HUES64 (cell line): ENCODE data around the gene GATA1.

Experiments
- H3K27ac ChIP-seq: 2 replicates; pipeline ENCODE4 v1.7.0; 2013; ENCODE audit warnings: low read depth, low read length, inconsistent platforms
- H3K27me3 ChIP-seq: 2 replicates; pipeline ENCODE4 v1.6.1; 2013; ENCODE audit warnings: mild to moderate bottlenecking, low read length; ENCODE audit not compliant: insufficient read depth
- H3K36me3 ChIP-seq: 2 replicates; pipeline ENCODE4 v1.6.1; 2013; ENCODE audit warnings: mild to moderate bottlenecking, low read length; ENCODE audit not compliant: insufficient read depth
- H3K4me1 ChIP-seq: 2 replicates; pipeline ENCODE4 v1.6.1; 2013; ENCODE audit warnings: mild to moderate bottlenecking, low read length, moderate library complexity; ENCODE audit not compliant: insufficient read depth
- H3K4me3 ChIP-seq: 2 replicates; pipeline ENCODE4 v1.5.1; 2013; ENCODE audit warnings: mild to moderate bottlenecking, low read length, moderate library complexity
- H3K9ac ChIP-seq: 2 replicates; pipeline ENCODE4 v1.6.1; 2013; ENCODE audit warnings: mild to moderate bottlenecking, low read depth, low read length
- H3K9me3 ChIP-seq: 2 replicates; pipeline ENCODE4 v1.6.1; 2013; ENCODE audit warnings: low read depth, low read length; ENCODE audit not compliant: insufficient read depth
- WGBS: fragments of 150-250, 120-280 bp; methylation state at CpG from one replicate; pipeline ENCODE4 v1.1.7; 2013; ENCODE audit warnings: missing lambda C conversion rate; 5-methylcytosine and 5-hydroxymethylcytosine counted together

GATA1 gene

DNA sequence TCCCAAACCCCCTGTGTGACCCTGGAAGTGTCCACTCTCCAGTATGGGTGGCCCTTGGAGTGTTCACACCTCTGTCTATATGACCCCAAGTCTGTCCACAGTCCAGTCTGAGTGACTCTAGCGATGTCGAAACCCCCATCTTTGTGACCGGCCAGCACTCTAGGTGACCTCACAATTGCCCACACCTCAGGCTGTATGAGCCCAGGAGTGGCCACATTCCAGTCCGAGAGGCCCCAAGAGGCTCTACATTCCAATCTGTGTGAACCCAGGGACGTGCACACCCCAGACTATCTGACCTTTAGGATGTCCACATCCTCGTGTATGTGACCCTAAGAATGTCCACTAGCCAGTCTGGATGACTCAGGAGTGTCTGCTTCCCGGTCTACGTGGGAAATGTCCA, 32.2 kb upstream of the GATA1 start:
- Histone ChIP-seq H3K36me3 (no peaks in the 10 kb centered on the region), H3K4me3 (no peak overlapping the region), H3K4me1 (no peaks in the 10 kb centered on the region), H3K27ac (no peak overlapping the region), H3K27me3 (no peaks in the 10 kb centered on the region), H3K9me3 (no peaks in the 10 kb centered on the region), H3K9ac (no peak overlapping the region)
- WGBS = 86% methylated on average over 8 of the region's 8 CpGs

GRCh38 chrX:48761674-48762471, 24.5 kb upstream of the GATA1 start, which contains the start of gene GLOD5:
TSS of gene GLOD5 (plus strand) at chrX:48761747. CDS start at chrX:48761791, 44 bp downstream.
- Histone ChIP-seq H3K36me3 (no peaks in the 10 kb centered on the region), H3K9me3 (no peaks in the 10 kb centered on the region), H3K4me1 (no peaks in the 10 kb centered on the region), H3K4me3 (no peak within 1 kb of the TSS), H3K27ac (no peak within 1 kb of the TSS), H3K9ac (no peak within 1 kb of the TSS), H3K27me3 (no peaks in the 10 kb centered on the region)
- WGBS = 64% methylated on average over 12 of the region's 12 CpGs

- 87% methylated on average over 5 of the region's 6 CpGs for WGBS
- Histone ChIP-seq H3K9ac (no peak overlapping the region), H3K36me3 (no peaks in the 10 kb centered on the region), H3K4me1 (no peaks in the 10 kb centered on the region), H3K27me3 (no peaks in the 10 kb centered on the region), H3K9me3 (no peaks in the 10 kb centered on the region), H3K4me3 (no peak overlapping the region), H3K27ac (no peak overlapping the region)
These were observed 17.2 kb upstream of the GATA1 start for GRCh38 chrX:48769230-48769629.

DNA sequence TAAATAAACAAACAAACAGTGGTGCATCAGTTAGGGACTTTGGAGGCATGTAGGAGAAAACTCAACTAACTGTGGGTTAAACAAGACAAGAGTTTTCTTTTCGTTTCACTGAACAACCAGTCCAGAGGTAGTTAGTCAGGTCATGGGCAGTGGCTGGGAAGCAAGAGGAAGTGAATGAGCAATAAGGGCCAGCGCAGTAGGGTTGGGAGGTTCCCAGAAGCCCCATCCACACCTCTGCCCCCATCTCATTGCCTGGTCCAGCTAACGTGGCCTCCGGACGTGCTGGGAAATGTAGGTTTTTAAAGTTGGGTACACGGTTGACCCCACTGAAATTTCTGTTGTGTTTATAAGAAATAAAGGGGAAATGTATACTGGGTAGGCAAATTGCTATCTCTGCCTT, 16.1 kb upstream of the GATA1 start:
- H3K9ac ChIP-seq = no peak overlapping the region
- H3K9me3 ChIP-seq = no peaks in the 10 kb centered on the region
- H3K4me3 ChIP-seq = no peak overlapping the region
- H3K27me3 ChIP-seq = no peaks in the 10 kb centered on the region
- H3K36me3 ChIP-seq = no peaks in the 10 kb centered on the region
- WGBS = 92% methylated on average over 5 of the region's 6 CpGs
- no peaks in the 10 kb centered on the region for H3K4me1 ChIP-seq
- no peak overlapping the region for H3K27ac ChIP-seq

- Histone ChIP-seq H3K4me1 (no peaks in the 10 kb centered on the region), H3K9me3 (no peaks in the 10 kb centered on the region), H3K27ac (no peak overlapping the region), H3K9ac (no peak overlapping the region), H3K4me3 (no peak overlapping the region), H3K27me3 (no peaks in the 10 kb centered on the region), H3K36me3 (no peaks in the 10 kb centered on the region)
- WGBS = 98% methylated on average over 5 of the region's 6 CpGs
These were observed 13.8 kb upstream of the GATA1 start for GRCh38 chrX:48772602-48773001.

DNA sequence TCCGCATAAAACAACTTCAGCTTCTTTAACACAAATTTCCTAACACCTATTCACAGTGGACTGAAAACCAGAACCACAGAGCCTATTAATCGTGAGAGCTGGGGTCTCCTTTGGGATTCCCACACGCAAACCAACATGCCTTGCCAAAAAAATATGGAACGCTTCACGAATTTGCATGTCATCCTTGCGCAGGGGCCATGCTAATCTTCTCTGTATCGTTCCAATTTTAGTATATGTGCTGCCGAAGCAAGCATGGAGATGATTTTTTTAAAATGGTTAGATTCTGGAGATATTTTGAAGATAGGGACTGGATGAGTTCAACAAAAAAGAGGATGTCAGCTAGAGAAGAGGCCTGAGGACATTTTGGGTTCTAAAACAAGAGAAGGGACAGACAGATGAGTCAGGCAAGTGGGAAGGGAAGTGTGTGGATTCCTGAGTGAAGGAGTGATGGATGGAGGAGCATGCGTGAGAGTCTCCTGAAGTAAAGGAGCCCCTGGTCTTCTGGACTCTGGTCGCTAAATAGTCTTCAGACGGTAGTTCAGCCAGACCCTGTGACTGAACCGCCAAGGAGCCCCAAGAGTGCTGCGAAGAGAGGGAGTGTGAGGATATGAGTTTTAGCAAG, 9.5 kb upstream of the GATA1 start:
- H3K36me3 ChIP-seq = no peaks in the 10 kb centered on the region
- no peaks in the 10 kb centered on the region for H3K4me1 ChIP-seq
- no peaks in the 10 kb centered on the region for H3K9me3 ChIP-seq
- no peak overlapping the region for H3K27ac ChIP-seq
- H3K4me3 ChIP-seq = no peak overlapping the region
- H3K9ac ChIP-seq = no peak overlapping the region
- WGBS = 92% methylated on average over 13 of the region's 13 CpGs
- H3K27me3 ChIP-seq = no peaks in the 10 kb centered on the region

- no peaks in the 10 kb centered on the region for H3K27me3 ChIP-seq
- WGBS = 82% methylated on average over 7 of the region's 7 CpGs
- no peak overlapping the region for H3K9ac ChIP-seq
- H3K4me3 ChIP-seq = no peak overlapping the region
- H3K9me3 ChIP-seq = no peaks in the 10 kb centered on the region
- no peaks in the 10 kb centered on the region for H3K36me3 ChIP-seq
- no peak overlapping the region for H3K27ac ChIP-seq
- H3K4me1 ChIP-seq = no peaks in the 10 kb centered on the region
These were observed 7.0 kb upstream of the GATA1 start for GRCh38 chrX:48779399-48779798.

- 83% methylated on average over 5 of the region's 6 CpGs for WGBS
- H3K4me3 ChIP-seq = no peak overlapping the region
- H3K9ac ChIP-seq = no peak overlapping the region
- H3K9me3 ChIP-seq = no peaks in the 10 kb centered on the region
- no peaks in the 10 kb centered on the region for H3K4me1 ChIP-seq
- H3K36me3 ChIP-seq = no peaks in the 10 kb centered on the region
- no peaks in the 10 kb centered on the region for H3K27me3 ChIP-seq
- no peak overlapping the region for H3K27ac ChIP-seq
These were observed 4.7 kb upstream of the GATA1 start for GRCh38 chrX:48781705-48782104.

DNA sequence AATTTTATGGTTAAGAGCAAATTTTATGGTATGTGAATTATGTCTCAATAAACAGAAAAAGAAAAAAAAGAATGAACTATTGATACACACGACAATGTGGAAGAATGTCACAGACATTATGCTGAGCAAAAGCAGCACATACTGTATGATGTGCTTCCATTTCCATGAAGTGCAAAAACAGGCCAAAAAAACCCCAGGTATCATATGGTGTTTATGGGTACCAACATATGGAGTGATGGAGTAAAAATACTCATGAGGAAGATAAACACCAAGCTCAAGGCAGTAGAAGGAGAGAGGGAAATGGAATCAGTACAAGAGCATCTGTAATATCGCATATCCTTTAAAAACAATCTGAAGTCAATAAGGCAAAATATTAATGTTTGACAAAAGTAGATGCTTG, 4.2 kb upstream of the GATA1 start:
- Histone ChIP-seq H3K9ac (no peak overlapping the region), H3K27me3 (no peaks in the 10 kb centered on the region), H3K36me3 (no peaks in the 10 kb centered on the region), H3K9me3 (no peaks in the 10 kb centered on the region), H3K27ac (no peak overlapping the region), H3K4me1 (no peaks in the 10 kb centered on the region), H3K4me3 (no peak overlapping the region)
- 86% methylated on average over 1 of the region's 2 CpGs for WGBS

DNA sequence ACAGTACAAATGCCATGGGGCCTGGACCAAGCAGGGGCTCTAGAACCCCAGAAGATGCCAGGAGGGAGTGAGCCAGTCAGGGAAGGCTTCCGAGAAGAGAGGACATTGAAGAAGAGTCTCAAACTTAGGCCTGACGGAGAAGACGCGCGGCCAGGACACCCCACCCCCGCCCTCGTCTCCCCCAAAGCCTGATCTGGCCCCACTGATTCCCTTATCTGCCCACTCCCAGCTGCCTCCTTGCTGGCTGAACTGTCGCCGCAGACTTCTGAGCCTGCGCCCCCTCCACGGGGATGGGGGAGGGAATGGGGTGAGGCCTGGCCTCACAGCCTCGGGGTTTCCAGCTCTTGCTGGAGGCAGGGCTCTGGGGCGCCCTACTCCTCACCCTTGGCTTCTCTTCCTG, 3.6 kb upstream of the GATA1 start:
- Histone ChIP-seq H3K4me1 (no peaks in the 10 kb centered on the region), H3K27ac (no peak overlapping the region), H3K27me3 (no peaks in the 10 kb centered on the region), H3K9ac (no peak overlapping the region), H3K36me3 (no peaks in the 10 kb centered on the region), H3K4me3 (no peak overlapping the region), H3K9me3 (no peaks in the 10 kb centered on the region)
- WGBS = 92% methylated on average over 9 of the region's 13 CpGs

- Histone ChIP-seq H3K9ac (no peak overlapping the region), H3K9me3 (no peaks in the 10 kb centered on the region), H3K36me3 (no peaks in the 10 kb centered on the region), H3K27me3 (no peaks in the 10 kb centered on the region), H3K4me1 (no peaks in the 10 kb centered on the region), H3K27ac (no peak overlapping the region), H3K4me3 (no peak overlapping the region)
- 95% methylated on average over 3 of the region's 3 CpGs for WGBS
These were observed 1.7 kb upstream of the GATA1 start for GRCh38 chrX:48784726-48785125.
